ENCODE data around the gene RP9.

GRCh38 chr7:33145156-33145555 is 36.0 kb upstream of the RP9 start:
- TF ChIP-seq, protein P1, sequence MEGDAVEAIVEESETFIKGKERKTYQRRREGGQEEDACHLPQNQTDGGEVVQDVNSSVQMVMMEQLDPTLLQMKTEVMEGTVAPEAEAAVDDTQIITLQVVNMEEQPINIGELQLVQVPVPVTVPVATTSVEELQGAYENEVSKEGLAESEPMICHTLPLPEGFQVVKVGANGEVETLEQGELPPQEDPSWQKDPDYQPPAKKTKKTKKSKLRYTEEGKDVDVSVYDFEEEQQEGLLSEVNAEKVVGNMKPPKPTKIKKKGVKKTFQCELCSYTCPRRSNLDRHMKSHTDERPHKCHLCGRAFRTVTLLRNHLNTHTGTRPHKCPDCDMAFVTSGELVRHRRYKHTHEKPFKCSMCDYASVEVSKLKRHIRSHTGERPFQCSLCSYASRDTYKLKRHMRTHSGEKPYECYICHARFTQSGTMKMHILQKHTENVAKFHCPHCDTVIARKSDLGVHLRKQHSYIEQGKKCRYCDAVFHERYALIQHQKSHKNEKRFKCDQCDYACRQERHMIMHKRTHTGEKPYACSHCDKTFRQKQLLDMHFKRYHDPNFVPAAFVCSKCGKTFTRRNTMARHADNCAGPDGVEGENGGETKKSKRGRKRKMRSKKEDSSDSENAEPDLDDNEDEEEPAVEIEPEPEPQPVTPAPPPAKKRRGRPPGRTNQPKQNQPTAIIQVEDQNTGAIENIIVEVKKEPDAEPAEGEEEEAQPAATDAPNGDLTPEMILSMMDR (IDR thresholded peaks at IDR 0.05), result no peak
- no peak for TF ChIP-seq POLR2A (IDR thresholded peaks at IDR 0.05)

All from adrenal gland (tissue), 5 donors.